Activated CD8-positive, alpha-beta memory T cell treated with anti-CD3 and anti-CD28 coated beads for 48 hours (primary cell): ENCODE data around the gene PDXK.

Source experiments
- DNase-seq, 3 experiments: peaks; one replicate each; pipeline ENCODE4 v3.0.0-alpha.2; 2020; ENCODE audit warnings: low read depth in 2 of 3, low spot score in 2 of 3

Gene PDXK

DNA sequence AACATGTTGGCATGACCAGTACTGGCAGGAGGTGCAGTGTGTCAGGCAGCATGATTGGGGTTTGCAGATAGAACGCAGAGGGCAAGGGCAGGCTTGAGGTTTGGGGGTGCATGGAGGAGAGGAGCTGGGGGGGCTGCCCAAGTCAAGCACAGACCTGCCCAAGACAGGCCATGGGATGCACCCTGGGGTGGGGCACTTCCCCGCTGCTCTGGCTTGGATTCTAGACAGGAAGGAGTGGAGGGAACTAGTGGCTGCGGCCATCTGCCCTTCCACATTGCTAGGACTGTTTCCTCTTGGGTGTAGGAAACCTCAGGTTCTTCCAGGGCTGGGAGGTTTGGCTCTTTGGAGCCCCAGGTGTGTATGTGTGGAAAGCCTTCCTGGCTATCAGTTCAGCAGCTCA lies 3.0 kb downstream of the PDXK start:
- DNase-seq: no peak

GRCh38 chr21:43723648-43724047 lies 4.7 kb downstream of the PDXK start:
- no peak for DNase-seq

GRCh38 chr21:43726686-43727518 lies 8.0 kb downstream of the PDXK start:
- DNase-seq: no peak

- no peak for DNase-seq
Observed at GRCh38 chr21:43727519-43728153, 8.7 kb downstream of the PDXK start.

- no peak for DNase-seq
Observed at GRCh38 chr21:43728154-43728466, 9.2 kb downstream of the PDXK start.

DNA sequence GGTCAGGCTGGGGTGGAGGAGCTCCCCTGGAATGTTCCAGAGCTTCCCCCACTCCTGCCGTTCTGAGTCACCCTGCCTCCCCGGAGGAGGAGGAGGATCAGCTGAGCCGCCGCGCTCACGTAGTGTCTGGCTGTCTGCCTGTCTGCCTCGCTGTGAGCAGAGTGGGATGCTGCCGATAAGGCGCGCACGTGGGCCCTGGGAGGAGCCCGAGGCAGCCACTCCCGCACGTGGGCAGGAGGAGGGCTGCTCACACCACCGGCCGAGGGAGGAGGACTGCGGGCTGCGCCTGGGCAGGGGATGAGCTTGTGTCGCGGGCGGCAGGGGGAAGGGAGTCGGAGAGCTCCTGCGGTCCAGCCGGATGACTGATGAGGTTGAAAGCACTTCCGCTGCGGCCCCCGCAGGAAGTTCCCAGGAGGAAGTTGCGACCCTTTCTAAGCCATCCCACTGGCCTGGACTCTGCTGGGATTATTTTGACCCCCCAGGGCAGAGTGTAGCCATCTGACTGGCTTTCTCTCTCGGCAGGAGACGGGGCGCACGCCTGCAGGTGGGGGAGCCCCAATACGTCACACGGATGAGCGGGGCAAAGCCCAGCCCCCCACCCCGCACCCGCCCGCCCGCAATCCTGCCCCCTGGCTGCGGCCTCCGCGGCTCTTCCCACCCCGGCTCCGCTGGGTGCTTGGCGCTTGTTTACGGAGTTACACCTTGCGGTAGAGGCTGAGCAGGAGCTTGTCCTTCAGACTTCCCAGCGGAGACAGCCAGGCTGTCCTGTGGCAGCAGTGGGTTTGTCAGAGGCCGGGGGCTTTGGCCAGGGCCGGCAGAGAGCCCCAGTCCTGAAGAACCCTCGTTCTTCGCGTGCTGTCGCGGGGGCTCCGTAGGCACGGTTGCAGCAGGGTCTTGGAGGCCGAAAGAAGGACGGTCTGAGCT lies 9.8 kb downstream of the PDXK start:
- peak; percentile 67 to 82 (median 76) for DNase-seq

DNA sequence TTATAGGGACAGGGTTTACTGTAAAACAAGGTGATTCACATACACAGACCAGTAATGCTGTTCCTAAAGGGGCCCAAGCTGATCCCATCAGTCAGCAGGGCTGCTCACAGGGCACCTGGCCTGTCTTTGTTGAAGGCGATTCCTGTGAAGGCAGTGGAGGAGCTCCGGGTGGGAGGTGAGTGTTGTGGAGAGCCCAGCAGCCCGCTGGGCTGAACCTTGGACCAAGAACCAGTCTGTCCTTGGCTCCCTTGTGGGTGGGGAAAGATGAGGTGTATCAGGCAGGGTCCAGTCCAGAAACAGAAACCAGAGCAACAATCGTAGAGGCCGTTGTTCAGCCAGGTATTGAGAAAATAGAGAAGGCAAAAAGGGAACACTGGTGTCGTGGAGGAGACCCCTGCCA lies 12.5 kb downstream of the PDXK start:
- DNase-seq: no peak

- no peak for DNase-seq
Observed at GRCh38 chr21:43731891-43732711, 13.2 kb downstream of the PDXK start.

DNA sequence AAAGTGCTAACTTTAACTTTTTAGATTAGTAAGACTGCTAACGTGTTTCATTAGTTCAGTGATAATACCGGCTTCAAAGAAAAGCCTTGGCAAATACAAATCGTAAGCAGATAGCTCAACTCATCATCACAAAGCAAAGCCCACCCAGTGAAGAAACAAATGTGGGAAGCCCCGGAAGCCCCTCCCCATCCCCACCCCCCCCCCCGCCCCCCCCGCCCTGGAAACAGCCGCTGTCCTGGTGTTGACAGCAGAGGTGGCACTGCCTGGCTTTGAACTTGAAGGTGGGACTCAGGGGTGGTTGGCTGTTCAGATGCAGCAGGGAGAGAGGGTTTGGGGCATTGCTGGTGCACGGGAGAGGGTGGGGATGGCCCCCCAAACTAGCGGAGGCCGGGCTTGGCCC lies 14.1 kb downstream of the PDXK start:
- DNase-seq: no peak

DNA sequence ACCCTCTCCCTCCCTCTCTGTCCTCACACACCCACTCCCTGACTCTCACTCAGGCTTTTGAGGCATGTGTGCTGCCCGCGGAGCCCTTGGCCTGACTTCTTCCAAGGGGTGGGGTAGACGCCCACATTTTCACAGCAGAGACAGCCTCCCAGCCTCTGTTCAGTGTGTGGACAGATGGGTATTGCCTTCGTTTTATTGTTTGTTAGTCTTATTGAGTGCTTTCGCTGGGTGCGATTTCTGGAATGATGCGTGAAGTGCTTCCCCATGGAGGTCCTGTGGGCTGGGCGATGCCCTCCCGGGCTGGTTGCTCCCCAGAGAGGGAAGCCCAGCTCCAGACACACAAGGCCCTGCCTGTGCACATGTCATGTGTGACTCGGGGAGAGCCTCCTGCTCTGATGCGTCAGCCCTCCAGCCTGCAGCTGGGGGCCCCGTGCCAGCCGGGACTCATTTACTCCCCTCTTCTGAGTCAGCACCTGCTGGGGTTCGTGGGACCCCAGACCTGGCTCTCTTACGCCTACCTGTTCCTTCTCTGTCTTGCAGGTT lies 14.7 kb downstream of the PDXK start:
- no peak for DNase-seq

DNA sequence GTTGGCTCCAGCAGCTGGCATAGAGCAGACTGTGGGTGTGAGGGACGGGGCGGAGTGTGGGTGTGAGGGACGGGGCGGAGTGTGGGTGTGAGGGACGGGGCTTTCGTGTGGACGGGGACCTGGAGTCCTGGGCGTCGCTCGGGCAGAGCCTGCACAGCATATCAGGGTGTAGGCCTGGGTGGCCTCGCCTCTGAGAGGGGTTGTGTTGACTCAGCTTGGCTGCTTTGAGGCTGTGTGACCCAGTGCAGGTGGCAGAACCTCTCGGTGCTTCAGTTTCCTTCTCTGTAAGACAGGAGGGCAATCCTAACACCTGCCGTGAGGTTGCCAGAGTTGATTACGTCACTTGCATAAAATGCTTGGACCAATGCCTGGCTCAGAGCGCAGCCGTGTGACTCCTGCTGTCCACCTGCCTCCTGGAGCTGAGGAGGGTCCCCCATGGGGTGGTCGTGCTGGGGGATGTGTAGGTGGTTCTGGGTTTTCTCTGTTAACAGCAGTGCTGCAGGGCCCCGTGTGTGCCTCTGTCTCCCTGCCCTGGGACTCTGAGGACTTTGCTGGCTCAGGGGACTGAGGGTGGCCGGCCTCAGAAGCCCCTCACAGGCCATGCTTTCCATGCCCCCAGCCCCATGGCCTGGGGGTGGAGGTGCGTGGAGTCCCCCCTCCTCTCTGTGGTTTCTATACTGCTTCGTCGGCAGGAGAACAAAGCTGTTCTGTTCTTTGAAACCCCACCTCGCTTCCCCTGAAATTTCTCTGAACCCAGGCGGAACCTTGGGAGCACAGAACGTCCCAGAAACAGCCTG lies 15.4 kb downstream of the PDXK start:
- no peak for DNase-seq

- no peak for DNase-seq
Observed at GRCh38 chr21:43734928-43735229, 15.9 kb downstream of the PDXK start.

GRCh38 chr21:43735236-43736091 lies 16.5 kb downstream of the PDXK start:
- DNase-seq: no peak

- no peak for DNase-seq
Observed at GRCh38 chr21:43736224-43736883, 17.4 kb downstream of the PDXK start.

DNA sequence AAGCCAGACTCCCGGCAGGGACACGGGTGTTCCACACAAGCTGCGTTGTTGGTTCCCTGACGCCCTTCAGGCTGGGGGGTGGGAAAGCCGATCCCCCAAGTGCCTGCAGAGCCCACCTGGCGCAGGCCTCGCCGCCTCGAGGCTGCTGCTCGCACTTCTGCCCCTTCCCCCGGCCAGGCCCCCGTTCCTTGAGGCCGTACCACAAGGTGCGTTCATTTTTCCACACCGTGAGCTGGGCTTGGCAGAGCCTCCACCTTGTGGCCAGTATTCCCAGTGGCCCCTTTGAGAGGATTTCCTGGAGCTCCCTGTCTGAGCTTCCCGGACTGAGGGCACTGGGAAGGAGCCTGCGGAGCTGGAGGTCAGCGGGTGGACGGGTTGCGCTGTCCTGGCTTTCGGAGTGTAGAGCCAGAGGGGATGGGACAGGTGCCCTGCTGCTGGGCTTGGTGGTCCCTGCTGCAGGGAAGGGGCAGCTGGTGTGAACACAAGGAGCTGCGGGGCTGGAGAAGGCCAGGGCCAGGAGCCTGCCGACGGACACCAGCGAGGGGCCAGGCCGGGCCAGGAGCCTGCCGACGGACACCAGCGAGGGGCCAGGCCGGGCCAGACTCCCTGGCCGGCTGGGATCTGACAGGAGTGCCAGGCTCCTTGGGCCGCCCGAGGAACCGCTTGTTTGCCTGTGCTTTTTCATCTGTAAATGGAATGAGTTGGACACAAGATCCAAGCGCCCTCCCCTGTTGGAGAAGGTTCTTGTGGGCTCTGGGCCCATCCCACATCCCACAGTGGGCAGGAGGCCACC lies 18.4 kb downstream of the PDXK start:
- no peak for DNase-seq

DNA sequence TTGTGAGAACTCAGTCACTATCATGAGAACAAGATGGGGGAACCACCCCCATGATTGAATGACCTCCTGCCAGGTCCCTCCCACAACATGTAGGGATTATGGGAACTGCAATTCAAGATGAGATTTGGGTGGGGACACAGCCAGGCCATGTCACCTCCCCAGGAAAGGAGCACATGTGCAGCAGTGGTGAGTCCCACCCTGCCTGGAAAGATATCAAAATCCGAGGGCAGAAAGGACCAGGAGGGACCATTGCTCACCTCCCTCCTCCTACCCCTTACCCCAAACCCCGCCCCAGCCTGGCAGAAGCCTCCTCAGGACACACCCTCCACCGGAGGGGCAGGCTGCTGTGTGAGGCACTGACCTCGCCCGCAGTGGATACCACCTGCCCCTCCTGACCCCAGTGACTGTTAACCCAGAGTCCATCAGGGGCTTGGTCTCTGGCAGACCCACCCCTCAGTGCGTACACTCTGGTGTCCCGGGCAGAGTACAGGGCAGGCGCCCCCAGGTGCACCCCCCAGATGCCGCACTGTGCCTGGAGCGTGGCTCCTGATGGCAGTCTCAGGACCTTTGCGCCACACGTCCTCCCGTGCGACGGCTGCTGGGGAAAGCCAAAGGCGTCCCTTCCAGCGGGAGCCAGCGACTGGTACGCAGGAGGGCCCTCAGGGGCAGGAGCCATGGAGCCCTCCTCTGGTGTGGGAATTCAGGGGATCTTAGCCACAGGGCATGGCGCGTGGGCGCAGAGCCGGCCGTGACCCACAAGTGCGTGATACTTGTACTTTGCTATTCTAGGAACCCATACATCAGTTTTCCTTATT lies 20.9 kb downstream of the PDXK start:
- no peak for DNase-seq
